RWPE1 (cell line): ENCODE data around the gene CCDC194.

Experiments used
- CTCF ChIA-PET: fragments of 350-600 bp; sonication (Branson Sonifier 250); formaldehyde crosslinking; extraction: SDS; loops from one replicate; lab custom pipeline; 2021; lab: Yijun Ruan, JAX
- POLR2A ChIA-PET: fragments of 400-600 bp; formaldehyde crosslinking; extraction: SDS; loops from one replicate; lab custom pipeline; 2020; ENCODE audit warnings: antibody characterized with exemption; ENCODE audit not compliant: low non-redundant PET; lab: Yijun Ruan, JAX
- DNase-seq: peaks from one replicate; pipeline ENCODE4 v3.0.0; 2012; ENCODE audit warnings: low spot score
- H3K27ac ChIP-seq: fragments of 450-650 bp; 2 replicates; pipeline ENCODE4 v1.5.1; 2017
- TF ChIP-seq, protein P1 (sequence below): fragments of 450-650 bp; conservative IDR thresholded peaks from 2 replicates; pipeline ENCODE4 v1.5.1; 2017; ENCODE audit warnings: low read depth, mild to moderate bottlenecking

Gene CCDC194

DNA sequence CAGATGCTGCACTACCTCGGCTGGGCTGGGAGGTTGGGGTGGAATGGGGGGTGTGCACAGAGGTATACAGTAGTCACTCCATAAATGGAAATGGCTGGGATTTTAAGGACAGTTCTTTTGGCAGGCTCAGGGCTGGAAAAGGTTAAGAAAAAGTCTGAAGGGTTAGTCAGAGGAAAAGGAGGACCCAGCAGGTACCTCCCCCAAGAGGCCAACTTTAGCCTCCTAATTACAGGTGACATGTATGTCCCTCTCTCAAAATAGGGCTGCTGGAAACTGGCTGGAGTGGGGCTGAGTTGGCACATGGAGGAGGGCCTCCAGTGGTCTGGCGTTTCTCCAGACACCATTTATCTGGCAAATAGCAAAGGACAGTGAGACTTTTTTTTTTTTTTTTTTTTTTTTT, 994 bp downstream of the CCDC194 start:
- POLR2A ChIA-PET, result interaction anchor here (0.6 kb wide), 1 partner anchor 37 kb away, joined by 4 read pairs; no protein-coding TSS in a partner anchor
- CTCF ChIA-PET, result interaction anchor here (2.1 kb wide), 1 partner anchor 100 kb away, joined by 8 read pairs; no protein-coding TSS in a partner anchor
- H3K27ac ChIP-seq, result no peak overlapping the region
- no peak for DNase-seq
- TF ChIP-seq, protein P1, sequence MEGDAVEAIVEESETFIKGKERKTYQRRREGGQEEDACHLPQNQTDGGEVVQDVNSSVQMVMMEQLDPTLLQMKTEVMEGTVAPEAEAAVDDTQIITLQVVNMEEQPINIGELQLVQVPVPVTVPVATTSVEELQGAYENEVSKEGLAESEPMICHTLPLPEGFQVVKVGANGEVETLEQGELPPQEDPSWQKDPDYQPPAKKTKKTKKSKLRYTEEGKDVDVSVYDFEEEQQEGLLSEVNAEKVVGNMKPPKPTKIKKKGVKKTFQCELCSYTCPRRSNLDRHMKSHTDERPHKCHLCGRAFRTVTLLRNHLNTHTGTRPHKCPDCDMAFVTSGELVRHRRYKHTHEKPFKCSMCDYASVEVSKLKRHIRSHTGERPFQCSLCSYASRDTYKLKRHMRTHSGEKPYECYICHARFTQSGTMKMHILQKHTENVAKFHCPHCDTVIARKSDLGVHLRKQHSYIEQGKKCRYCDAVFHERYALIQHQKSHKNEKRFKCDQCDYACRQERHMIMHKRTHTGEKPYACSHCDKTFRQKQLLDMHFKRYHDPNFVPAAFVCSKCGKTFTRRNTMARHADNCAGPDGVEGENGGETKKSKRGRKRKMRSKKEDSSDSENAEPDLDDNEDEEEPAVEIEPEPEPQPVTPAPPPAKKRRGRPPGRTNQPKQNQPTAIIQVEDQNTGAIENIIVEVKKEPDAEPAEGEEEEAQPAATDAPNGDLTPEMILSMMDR, result no peak

DNA sequence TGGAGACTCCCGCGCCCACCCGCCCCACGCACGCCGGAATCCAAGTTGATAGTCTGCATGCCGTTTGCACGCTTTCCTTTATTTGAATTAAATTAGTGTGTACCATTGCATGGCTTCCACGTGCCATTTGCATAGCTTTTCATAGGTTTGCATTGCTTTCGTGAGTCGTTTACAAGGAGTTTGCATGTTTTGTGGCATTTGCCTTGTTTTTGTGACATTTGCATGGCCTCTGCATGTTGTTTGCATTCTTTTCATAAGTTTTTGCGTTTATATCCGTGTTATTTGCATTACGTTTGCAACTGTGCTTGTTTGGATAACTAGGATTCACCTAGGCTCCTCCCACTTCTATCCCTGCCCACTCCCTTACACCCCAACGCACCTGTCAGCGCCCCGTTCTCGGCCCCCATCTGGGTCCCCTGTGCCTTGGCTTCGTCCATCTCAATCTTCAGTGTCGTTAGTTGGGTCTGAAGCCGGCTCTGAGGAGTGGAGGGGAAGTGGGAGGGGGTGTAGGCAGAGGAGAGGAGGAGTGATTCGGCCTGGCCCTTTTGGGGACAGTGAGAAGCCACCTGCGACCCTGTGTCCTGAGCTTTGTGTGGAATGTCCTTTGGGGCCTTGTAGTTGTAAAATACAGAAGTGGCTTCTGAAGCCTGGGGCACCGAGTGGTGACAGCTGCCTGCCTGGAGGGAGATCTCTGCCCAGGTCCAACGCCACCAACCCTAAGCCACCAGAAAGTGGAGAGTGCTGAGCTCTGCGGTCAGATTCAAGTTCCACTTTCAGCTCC, 2.4 kb downstream of the CCDC194 start:
- ChIA-PET POLR2A (interaction anchor here (0.7 kb wide), 1 partner anchor 18 kb away, joined by 5 read pairs; no protein-coding TSS in a partner anchor), CTCF (interaction anchor here (0.6 to 1.2 kb wide), 3 partner anchors 34 to 70 kb away, joined by 3 read pairs; no protein-coding TSS in a partner anchor)
- no peak for DNase-seq
- TF ChIP-seq, protein P1, result peak; percentile 65
- H3K27ac ChIP-seq, result no peak overlapping the region; the same call in 1 of the 2 replicates

DNA sequence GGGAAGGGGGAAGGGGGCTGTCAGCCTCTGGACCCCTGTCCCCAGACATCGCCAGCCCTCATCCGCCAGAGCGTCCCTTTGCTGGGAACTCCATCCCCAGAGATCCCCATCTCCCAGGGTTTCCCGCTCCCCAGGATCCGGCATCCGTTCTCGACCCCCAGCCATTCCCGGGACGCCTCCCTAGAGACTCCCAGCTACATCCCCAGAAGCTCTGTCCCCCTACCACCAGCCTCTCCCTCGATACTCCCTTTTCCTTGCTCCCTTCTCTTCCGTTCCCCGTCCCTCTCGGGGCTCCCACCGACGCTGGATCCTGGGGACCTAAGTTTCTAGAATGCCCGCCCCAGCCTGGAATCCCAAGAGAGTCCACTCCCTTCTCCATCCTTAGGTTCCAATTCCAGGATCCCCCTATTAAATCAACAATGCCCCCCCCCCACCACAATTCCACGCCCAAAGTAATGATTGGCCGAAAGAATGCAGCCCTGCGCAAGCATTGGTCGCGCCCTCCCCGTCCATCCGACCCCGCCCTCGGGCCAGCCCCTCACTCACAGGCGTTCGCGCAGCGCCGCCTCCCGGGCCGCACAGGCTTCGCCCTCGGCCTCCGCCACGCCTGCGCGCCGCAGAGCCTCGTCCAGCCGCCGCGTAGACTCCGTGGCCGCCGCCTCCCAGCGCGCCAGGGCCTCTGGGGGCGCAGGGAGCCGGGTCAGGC, 3.2 kb downstream of the CCDC194 start:
- CTCF ChIA-PET, result interaction anchor here (0.7 to 1.3 kb wide), 4 partner anchors 33 to 84 kb away, joined by 3 to 4 read pairs (median 3); no protein-coding TSS in a partner anchor
- POLR2A ChIA-PET, result interaction anchor here (0.6 kb wide), 1 partner anchor 36 kb away, joined by 4 read pairs; no protein-coding TSS in a partner anchor
- TF ChIP-seq, protein P1, result peak; percentile 96
- H3K27ac ChIP-seq, result peak overlapping the region; percentile 30
- peak; percentile 97 for DNase-seq

DNA sequence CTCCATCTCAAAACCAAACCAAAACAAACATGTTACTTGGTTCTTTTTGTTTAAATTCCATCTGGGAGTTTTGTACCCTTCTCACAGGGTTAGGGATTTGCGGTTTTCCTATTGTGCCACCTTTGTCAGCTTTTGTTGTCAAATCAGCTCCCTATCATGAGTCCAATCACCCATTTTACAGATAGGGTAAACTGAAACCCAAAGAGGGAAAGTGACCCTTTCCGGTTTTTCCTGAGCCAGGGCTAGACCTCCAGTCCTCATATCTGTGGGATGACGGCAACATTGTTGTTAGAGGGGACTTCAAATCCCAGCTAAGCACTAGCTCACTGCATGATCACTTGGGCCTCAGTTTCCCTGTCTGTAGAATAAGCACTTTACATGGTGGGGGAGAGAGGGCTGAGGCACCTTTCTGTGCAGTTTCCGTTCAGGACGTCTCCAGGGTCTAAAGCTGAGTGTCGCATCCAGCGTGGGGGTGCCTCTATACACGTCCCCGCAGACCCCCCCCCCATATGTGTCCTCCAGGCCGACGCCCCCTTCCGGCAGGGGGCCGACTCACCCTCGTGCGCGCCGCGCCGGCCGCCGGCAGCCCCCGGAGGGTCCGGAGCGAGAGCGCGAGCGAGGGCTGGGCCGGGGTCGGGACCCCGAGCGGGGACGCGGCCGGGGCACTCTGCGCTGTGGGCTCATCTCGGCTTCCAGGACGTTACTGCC, 3.9 kb downstream of the CCDC194 start:
- no peak for DNase-seq
- peak overlapping the region; percentile 30; the same call in 1 of the 2 replicates for H3K27ac ChIP-seq
- ChIA-PET CTCF (interaction anchor here (0.6 to 2.0 kb wide), 7 partner anchors 32 to 217 kb away, joined by 3 to 7 read pairs (median 3); no protein-coding TSS in a partner anchor), POLR2A (interaction anchor here (0.6 kb wide), 1 partner anchor 37 kb away, joined by 4 read pairs; no protein-coding TSS in a partner anchor)
- TF ChIP-seq, protein P1, result no peak

DNA sequence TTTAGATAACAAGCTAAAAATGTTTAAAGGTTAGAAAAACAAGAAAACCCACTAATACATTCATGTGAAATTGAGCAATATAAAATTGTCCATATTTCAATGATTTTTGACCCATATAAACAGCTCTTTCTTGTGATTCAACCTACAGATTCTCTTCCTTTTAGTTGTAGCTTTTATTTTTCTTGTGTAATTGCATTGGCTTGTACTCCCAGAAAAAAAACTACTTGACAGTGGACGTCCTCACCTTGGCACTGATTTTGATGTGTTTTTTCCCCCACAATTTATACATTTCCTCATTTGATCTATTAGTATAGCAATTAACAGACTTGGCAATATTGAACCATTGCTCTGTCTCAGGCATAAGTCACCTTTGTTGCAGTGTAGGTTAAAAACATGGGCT, 4.7 kb downstream of the CCDC194 start:
- POLR2A ChIA-PET, result no interaction called here
- TF ChIP-seq, protein P1, result no peak
- H3K27ac ChIP-seq, result no peak overlapping the region
- DNase-seq, result no peak
- CTCF ChIA-PET, result interaction anchor here (0.7 to 2.0 kb wide), 2 partner anchors 97 to 184 kb away, joined by 3 to 7 read pairs; no protein-coding TSS in a partner anchor
